HG03354 (cell line): Measurements from ENCODE around the gene NEK6.

Experiments
- ATAC-seq: cut with Tn5 transposase; IDR thresholded peaks from one replicate; pipeline ENCODE4 v1.9.1; 2021; ENCODE audit warnings: mild to moderate bottlenecking; ENCODE audit not compliant: unreplicated experiment, poor library complexity, severe bottlenecking

The NEK6 gene

GRCh38 chr9:124257844-124258606 lies at the start of gene NEK6:
NEK6 (plus strand) TSS chr9:124257949; CDS start chr9:124301965, 44,016 bp downstream.
- ATAC-seq, result no peak

GRCh38 chr9:124208571-124208970 lies 49.2 kb upstream of the NEK6 start:
- peak; percentile 43 for ATAC-seq

- ATAC-seq, result no peak
These were observed 48.5 kb upstream of the NEK6 start for GRCh38 chr9:124209279-124209678.

- ATAC-seq, result no peak
These were observed 48.0 kb upstream of the NEK6 start for GRCh38 chr9:124209774-124210173.

- ATAC-seq, result peak; percentile 72
These were observed 47.1 kb upstream of the NEK6 start for GRCh38 chr9:124210697-124211096.

GRCh38 chr9:124212381-124213050 lies 45.2 kb upstream of the NEK6 start:
- ATAC-seq, result no peak

- ATAC-seq, result no peak
These were observed 44.4 kb upstream of the NEK6 start for GRCh38 chr9:124213396-124213795.

- ATAC-seq, result no peak
These were observed 43.6 kb upstream of the NEK6 start for GRCh38 chr9:124214116-124214515.

- no peak for ATAC-seq
These were observed 43.0 kb upstream of the NEK6 start for GRCh38 chr9:124214596-124215367.

GRCh38 chr9:124215368-124215910 lies 42.3 kb upstream of the NEK6 start:
- no peak for ATAC-seq

GRCh38 chr9:124215956-124216355 lies 41.8 kb upstream of the NEK6 start:
- no peak for ATAC-seq

GRCh38 chr9:124216474-124217176 lies 41.1 kb upstream of the NEK6 start:
- peak; percentile 39 for ATAC-seq

GRCh38 chr9:124217836-124218437 lies 39.8 kb upstream of the NEK6 start:
- ATAC-seq, result peak; percentile 24

GRCh38 chr9:124218438-124218982 lies 39.2 kb upstream of the NEK6 start:
- peak; percentile 73 for ATAC-seq

- peak; percentile 18 for ATAC-seq
These were observed 38.7 kb upstream of the NEK6 start for GRCh38 chr9:124218987-124219461.

GRCh38 chr9:124220946-124221451 lies 36.8 kb upstream of the NEK6 start:
- ATAC-seq, result no peak

- no peak for ATAC-seq
These were observed 36.1 kb upstream of the NEK6 start for GRCh38 chr9:124221676-124222075.

GRCh38 chr9:124222109-124222508 lies 35.6 kb upstream of the NEK6 start:
- ATAC-seq, result no peak
